Measurements from ENCODE around the gene ASB1. TPM values are rescaled to one million over a fixed set of nuclear protein-coding genes. Genes with fewer than 3 reads are reported as not detected.

The ASB1 gene
- total RNA-seq, 1 donor from 2014 or later: 57.5 TPM

- no peak for DNase-seq (ENCODE audit: missing footprints)
- intact Hi-C loops (cut with DNase I): no loop called here
- no peak for ATAC-seq
Measured at GRCh38 chr2:238420878-238421694, 5.6 kb upstream of the ASB1 start.

GRCh38 chr2:238421695-238422035 is 5.1 kb upstream of the ASB1 start:
- ATAC-seq: no peak
- intact Hi-C loops (cut with DNase I): no loop called here
- no peak for DNase-seq (ENCODE audit: missing footprints)

GRCh38 chr2:238422285-238422684 is 4.4 kb upstream of the ASB1 start:
- DNase-seq (ENCODE audit: missing footprints) (no peak), ATAC-seq (peak; percentile 4)
- intact Hi-C loops (cut with DNase I): no loop called here

GRCh38 chr2:238422940-238423339 is 3.8 kb upstream of the ASB1 start:
- DNase-seq (ENCODE audit: missing footprints) (no peak), ATAC-seq (no peak)
- intact Hi-C loops (cut with DNase I): no loop called here

- ATAC-seq: no peak
- intact Hi-C loops (cut with DNase I): no loop called here
- DNase-seq (ENCODE audit: missing footprints): no peak
Measured at GRCh38 chr2:238423561-238424312, 3.0 kb upstream of the ASB1 start.

GRCh38 chr2:238424313-238424700 is 2.4 kb upstream of the ASB1 start:
- no peak for ATAC-seq
- intact Hi-C loops (cut with DNase I): no loop called here
- no peak for DNase-seq (ENCODE audit: missing footprints)

- no peak for DNase-seq (ENCODE audit: missing footprints)
- no peak for ATAC-seq
- intact Hi-C loops (cut with DNase I): no loop called here
Measured at GRCh38 chr2:238425505-238425978, 1.2 kb upstream of the ASB1 start.

GRCh38 chr2:238425979-238426567 is 654 bp upstream of the ASB1 start:
- no peak for ATAC-seq
- no peak for DNase-seq (ENCODE audit: missing footprints)
- intact Hi-C loops (cut with DNase I): no loop called here

GRCh38 chr2:238427435-238428162 is 872 bp downstream of the ASB1 start:
- DNase-seq (ENCODE audit: missing footprints): no peak
- ATAC-seq: peak; percentile 25
- intact Hi-C loops (cut with DNase I): no loop called here

GRCh38 chr2:238428866-238429265 is 2.1 kb downstream of the ASB1 start:
- intact Hi-C loops (cut with DNase I): no loop called here
- DNase-seq (ENCODE audit: missing footprints) (no peak), ATAC-seq (no peak)

GRCh38 chr2:238430781-238431180 is 4.1 kb downstream of the ASB1 start:
- intact Hi-C loops (cut with DNase I): no loop called here
- DNase-seq (ENCODE audit: missing footprints): no peak
- ATAC-seq: no peak

- no peak for ATAC-seq
- DNase-seq (ENCODE audit: missing footprints): no peak
- intact Hi-C loops (cut with DNase I): no loop called here
Measured at GRCh38 chr2:238431456-238431855, 4.7 kb downstream of the ASB1 start.

- no peak for DNase-seq (ENCODE audit: missing footprints)
- ATAC-seq: no peak
- intact Hi-C loops (cut with DNase I): no loop called here
Measured at GRCh38 chr2:238433300-238433915, 6.7 kb downstream of the ASB1 start.

- no peak for DNase-seq (ENCODE audit: missing footprints)
- ATAC-seq: no peak
- intact Hi-C loops (cut with DNase I): no loop called here
Measured at GRCh38 chr2:238433941-238434845, 7.5 kb downstream of the ASB1 start.

GRCh38 chr2:238434846-238435751 is 8.4 kb downstream of the ASB1 start:
- DNase-seq (ENCODE audit: missing footprints) (no peak), ATAC-seq (no peak)
- intact Hi-C loops (cut with DNase I): no loop called here

- ATAC-seq (no peak), DNase-seq (ENCODE audit: missing footprints) (no peak)
- intact Hi-C loops (cut with DNase I): no loop called here
Measured at GRCh38 chr2:238435752-238436096, 9.0 kb downstream of the ASB1 start.
